ENCODE results near the gene CPLANE2.
"Not testable (repeated sequence)": the region's sequence is repeated elsewhere in the genome, so short reads cannot be mapped to it uniquely, and the experiment has no call there.

The CPLANE2 gene

GRCh38 chr1:16215240-16215639, 21.7 kb downstream of the CPLANE2 start (continued):
- 0 out of 2 replicates have a peak, but pooled peaks have one; percentile 29 for TF ChIP-seq AEBP2 (tag by site-specific recombination; IDR thresholded peaks at IDR 0.05; ENCODE audit: borderline replicate concordance)
- peak; percentile 86 for TF ChIP-seq ZNF426 (tag by site-specific recombination; IDR thresholded peaks at IDR 0.05)
- TF ChIP-seq ZNF555 (tag by site-specific recombination; conservative IDR thresholded peaks at IDR 0.05) = peak; percentile 74
- TF ChIP-seq ZXDB (tag by site-specific recombination; IDR thresholded peaks at IDR 0.05) = 0 out of 2 replicates have a peak, but pooled peaks have one; percentile 23
- peak; percentile 57; the same call in 1 of the 2 replicates for TF ChIP-seq ZNF514 (tag by site-specific recombination; IDR thresholded peaks at IDR 0.05)
- 0 out of 2 replicates have a peak, but pooled peaks have one; percentile 23 for TF ChIP-seq ZNF404 (tag by site-specific recombination; IDR thresholded peaks at IDR 0.05)
- TF ChIP-seq ZNF223 (tag by site-specific recombination; IDR thresholded peaks at IDR 0.05) = 0 out of 2 replicates have a peak, but pooled peaks have one; percentile 21
- TF ChIP-seq ZNF560 (tag by site-specific recombination; IDR thresholded peaks at IDR 0.05; ENCODE audit: borderline replicate concordance) = peak; percentile 54; the same call in 1 of the 2 replicates
- TF ChIP-seq ZBTB8A (tag by site-specific recombination; IDR thresholded peaks at IDR 0.05) = peak; percentile 77
- TF ChIP-seq ZNF654 (tag by site-specific recombination; IDR thresholded peaks at IDR 0.05; ENCODE audit: low read depth) = peak; percentile 20; the same call in 1 of the 2 replicates
- peak; percentile 69; the same call in 1 of the 2 replicates for TF ChIP-seq ZNF664 (tag by site-specific recombination; IDR thresholded peaks at IDR 0.05)
- peak; percentile 80 for TF ChIP-seq ZNF266 (tag by site-specific recombination; IDR thresholded peaks at IDR 0.05; ENCODE audit: low read depth)
- TF ChIP-seq ZNF629 (tag by site-specific recombination; IDR thresholded peaks at IDR 0.05) = peak; percentile 41; the same call in 1 of the 2 replicates
- peak; percentile 17; the same call in 1 of the 2 replicates for TF ChIP-seq SP3 (tag by site-specific recombination; IDR thresholded peaks at IDR 0.05)
- peak; percentile 97 for TF ChIP-seq ZNF394 (tag by site-specific recombination; IDR thresholded peaks at IDR 0.05; ENCODE audit: borderline replicate concordance)
- TF ChIP-seq ZNF623 (tag by site-specific recombination; IDR thresholded peaks at IDR 0.05) = peak; percentile 75
- TF ChIP-seq MYNN (tag by site-specific recombination; IDR thresholded peaks at IDR 0.05; ENCODE audit: borderline replicate concordance) = 0 out of 2 replicates have a peak, but pooled peaks have one; percentile 17
- TF ChIP-seq RBAK (tag by site-specific recombination; IDR thresholded peaks at IDR 0.05) = 0 out of 2 replicates have a peak, but pooled peaks have one; percentile 50
- TF ChIP-seq ZNF501 (tag by site-specific recombination; IDR thresholded peaks at IDR 0.05) = 0 out of 2 replicates have a peak, but pooled peaks have one; percentile 28
- peak; percentile 79; the same call in 1 of the 2 replicates for TF ChIP-seq ZNF140 (tag by site-specific recombination; IDR thresholded peaks at IDR 0.05)
- TF ChIP-seq, protein P1, sequence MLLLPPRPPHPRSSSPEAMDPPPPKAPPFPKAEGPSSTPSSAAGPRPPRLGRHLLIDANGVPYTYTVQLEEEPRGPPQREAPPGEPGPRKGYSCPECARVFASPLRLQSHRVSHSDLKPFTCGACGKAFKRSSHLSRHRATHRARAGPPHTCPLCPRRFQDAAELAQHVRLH (tag by site-specific recombination; IDR thresholded peaks at IDR 0.05) = 0 out of 2 replicates have a peak, but pooled peaks have one; percentile 28

GRCh38 chr1:16213544-16213943, 23.4 kb downstream of the CPLANE2 start:
- H3K4me3 ChIP-seq (ENCODE audit: low read depth, low read length) = not testable (repeated sequence)
- TF ChIP-seq ZNF140 (tag by site-specific recombination; IDR thresholded peaks at IDR 0.05) (peak; percentile 59; the same call in 1 of the 2 replicates), ZNF510 (tag by site-specific recombination; IDR thresholded peaks at IDR 0.05; ENCODE audit: insufficient replicate concordance) (peak; percentile 66), ZNF426 (tag by site-specific recombination; IDR thresholded peaks at IDR 0.05) (peak; percentile 91), ZNF266 (tag by site-specific recombination; IDR thresholded peaks at IDR 0.05; ENCODE audit: low read depth) (peak; percentile 76), ZNF623 (tag by site-specific recombination; IDR thresholded peaks at IDR 0.05) (peak; percentile 84), ZXDB (tag by site-specific recombination; IDR thresholded peaks at IDR 0.05) (peak; percentile 61; the same call in 1 of the 2 replicates), ZNF558 (tag by site-specific recombination; IDR thresholded peaks at IDR 0.05) (peak; percentile 71; the same call in 1 of the 2 replicates), ZBTB21 (tag by site-specific recombination; IDR thresholded peaks at IDR 0.05) (peak; percentile 36; the same call in 1 of the 2 replicates), ZNF529 (tag by site-specific recombination; IDR thresholded peaks at IDR 0.05; ENCODE audit: insufficient replicate concordance) (peak; percentile 36)
- TF ChIP-seq, protein P2, sequence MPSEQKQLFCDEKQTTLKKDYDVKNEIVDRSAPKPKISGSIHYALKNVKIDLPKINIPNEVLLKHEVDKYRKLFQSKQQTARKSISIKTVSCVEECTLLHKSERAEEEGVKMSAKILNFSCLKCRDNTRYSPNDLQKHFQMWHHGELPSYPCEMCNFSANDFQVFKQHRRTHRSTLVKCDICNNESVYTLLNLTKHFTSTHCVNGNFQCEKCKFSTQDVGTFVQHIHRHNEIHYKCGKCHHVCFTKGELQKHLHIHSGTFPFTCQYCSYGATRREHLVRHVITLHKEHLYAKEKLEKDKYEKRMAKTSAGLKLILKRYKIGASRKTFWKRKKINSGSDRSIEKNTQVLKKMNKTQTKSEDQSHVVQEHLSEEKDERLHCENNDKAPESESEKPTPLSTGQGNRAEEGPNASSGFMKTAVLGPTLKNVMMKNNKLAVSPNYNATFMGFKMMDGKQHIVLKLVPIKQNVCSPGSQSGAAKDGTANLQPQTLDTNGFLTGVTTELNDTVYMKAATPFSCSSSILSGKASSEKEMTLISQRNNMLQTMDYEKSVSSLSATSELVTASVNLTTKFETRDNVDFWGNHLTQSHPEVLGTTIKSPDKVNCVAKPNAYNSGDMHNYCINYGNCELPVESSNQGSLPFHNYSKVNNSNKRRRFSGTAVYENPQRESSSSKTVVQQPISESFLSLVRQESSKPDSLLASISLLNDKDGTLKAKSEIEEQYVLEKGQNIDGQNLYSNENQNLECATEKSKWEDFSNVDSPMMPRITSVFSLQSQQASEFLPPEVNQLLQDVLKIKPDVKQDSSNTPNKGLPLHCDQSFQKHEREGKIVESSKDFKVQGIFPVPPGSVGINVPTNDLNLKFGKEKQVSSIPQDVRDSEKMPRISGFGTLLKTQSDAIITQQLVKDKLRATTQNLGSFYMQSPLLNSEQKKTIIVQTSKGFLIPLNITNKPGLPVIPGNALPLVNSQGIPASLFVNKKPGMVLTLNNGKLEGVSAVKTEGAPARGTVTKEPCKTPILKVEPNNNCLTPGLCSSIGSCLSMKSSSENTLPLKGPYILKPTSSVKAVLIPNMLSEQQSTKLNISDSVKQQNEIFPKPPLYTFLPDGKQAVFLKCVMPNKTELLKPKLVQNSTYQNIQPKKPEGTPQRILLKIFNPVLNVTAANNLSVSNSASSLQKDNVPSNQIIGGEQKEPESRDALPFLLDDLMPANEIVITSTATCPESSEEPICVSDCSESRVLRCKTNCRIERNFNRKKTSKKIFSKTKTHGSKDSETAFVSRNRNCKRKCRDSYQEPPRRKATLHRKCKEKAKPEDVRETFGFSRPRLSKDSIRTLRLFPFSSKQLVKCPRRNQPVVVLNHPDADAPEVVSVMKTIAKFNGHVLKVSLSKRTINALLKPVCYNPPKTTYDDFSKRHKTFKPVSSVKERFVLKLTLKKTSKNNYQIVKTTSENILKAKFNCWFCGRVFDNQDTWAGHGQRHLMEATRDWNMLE (tag by site-specific recombination; conservative IDR thresholded peaks at IDR 0.05; ENCODE audit: low read depth) = peak; percentile 94
- TF ChIP-seq, protein P1 (tag by site-specific recombination; IDR thresholded peaks at IDR 0.05) = 0 out of 2 replicates have a peak, but pooled peaks have one; percentile 29

More at GRCh38 chr1:16213544-16213943, 23.4 kb downstream of the CPLANE2 start:
- H3K4me1 ChIP-seq (ENCODE audit: control insufficient read depth, insufficient read depth, low read length); H3K36me3 ChIP-seq (ENCODE audit: control insufficient read depth in 2 of 2, insufficient read depth in 1 of 2, low read length in 2 of 2); H3K27ac ChIP-seq (ENCODE audit: extremely low read depth, low read depth, low read length); POLR2A ChIA-PET; CTCF ChIA-PET; H3K9me3 ChIP-seq (ENCODE audit: control insufficient read depth, insufficient read depth, low read depth, low read length): not testable (repeated sequence)
